HG02798 (cell line): ENCODE measurements around the gene PPP1CA.
"Not testable (repeated sequence)": the region's sequence is repeated elsewhere in the genome, so short reads cannot be mapped to it uniquely, and the experiment has no call there.

Experiments used
- ATAC-seq: cut with Tn5 transposase; IDR thresholded peaks from one replicate; pipeline ENCODE4 v1.9.1; 2021; ENCODE audit warnings: mild to moderate bottlenecking; ENCODE audit not compliant: unreplicated experiment, poor library complexity

Gene PPP1CA

GRCh38 chr11:67405688-67406339 lies 4.2 kb upstream of the PPP1CA start:
- no peak for ATAC-seq

GRCh38 chr11:67405196-67405567 lies 3.5 kb upstream of the PPP1CA start:
- no peak for ATAC-seq

- ATAC-seq: no peak
These were observed 3.0 kb upstream of the PPP1CA start for GRCh38 chr11:67404515-67405195.

- ATAC-seq: not testable (repeated sequence)
These were observed 1.4 kb upstream of the PPP1CA start for GRCh38 chr11:67403085-67403484.

- ATAC-seq: not testable (repeated sequence)
These were observed 658 bp upstream of the PPP1CA start for GRCh38 chr11:67402192-67402839.

GRCh38 chr11:67400942-67401494 lies 640 bp downstream of the PPP1CA start:
- ATAC-seq: peak; percentile 18

- no peak for ATAC-seq
These were observed 1.3 kb downstream of the PPP1CA start for GRCh38 chr11:67400251-67400941.

GRCh38 chr11:67398661-67399563 lies 2.7 kb downstream of the PPP1CA start:
- no peak for ATAC-seq

GRCh38 chr11:67397986-67398660 lies 3.5 kb downstream of the PPP1CA start:
- ATAC-seq: no peak

- ATAC-seq: no peak
These were observed 4.1 kb downstream of the PPP1CA start for GRCh38 chr11:67397536-67397935.

GRCh38 chr11:67396587-67397389 lies 4.9 kb downstream of the PPP1CA start:
- ATAC-seq: no peak

- no peak for ATAC-seq
These were observed 5.4 kb downstream of the PPP1CA start for GRCh38 chr11:67396259-67396581.

GRCh38 chr11:67395555-67396258 lies 6.0 kb downstream of the PPP1CA start:
- no peak for ATAC-seq

- no peak for ATAC-seq
These were observed 7.7 kb downstream of the PPP1CA start for GRCh38 chr11:67393990-67394389.

GRCh38 chr11:67393437-67393836 lies 8.2 kb downstream of the PPP1CA start:
- ATAC-seq: no peak

GRCh38 chr11:67392183-67392715 lies 9.4 kb downstream of the PPP1CA start:
- no peak for ATAC-seq

GRCh38 chr11:67391304-67392182 lies 10.1 kb downstream of the PPP1CA start, which contains the start of gene RAD9A:
TSS of gene RAD9A (plus strand) at chr11:67391986. CDS start at chr11:67392045, 59 bp downstream.
- peak; percentile 86 for ATAC-seq
